Naive thymus-derived CD4-positive, alpha-beta T cell (primary cell): ENCODE measurements around the gene PTGER1. TPM values are rescaled to one million over a fixed set of nuclear protein-coding genes. Genes with fewer than 3 reads are reported as not detected.

Experiments used
- ATAC-seq: fragments of 150-1000 bp; cut with Tn5 transposase; 2 replicates; pipeline ENCODE4 v1.10.0; 2021; ENCODE audit warnings: mild to moderate bottlenecking, moderate library complexity
- CTCF ChIA-PET: fragments of 350-600 bp; sonication (Branson Sonifier 250); formaldehyde crosslinking; loops from one replicate; lab custom pipeline; 2021; ENCODE audit warnings: antibody characterized with exemption; lab: Charles Lee
- POLR2A ChIA-PET: fragments of 350-600 bp; sonication (Branson Sonifier 250); formaldehyde crosslinking; loops from one replicate; lab custom pipeline; 2021; ENCODE audit warnings: antibody characterized with exemption, inconsistent platforms; lab: Charles Lee
- DNase-seq, 9 donors: peaks; one replicate each; pipeline versions ENCODE4 v3.0.0 to v3.0.0-alpha.2; 2020 to 2022; ENCODE audit warnings: mixed read lengths in 1 of 9
- H3K27ac ChIP-seq: one replicate; pipeline ENCODE4 v1.7.0; 2013; ENCODE audit warnings: mild to moderate bottlenecking, low read depth, low read length, moderate library complexity
- H3K27me3 ChIP-seq, 2 donors: one replicate each; pipeline ENCODE4 v1.7.0; 2013; ENCODE audit warnings: low read length in 2 of 2, mild to moderate bottlenecking in 2 of 2, moderate library complexity in 2 of 2; ENCODE audit not compliant: control insufficient read depth in 2 of 2, insufficient read depth in 2 of 2
- H3K36me3 ChIP-seq, 3 experiments: 1 replicate in 2 of 3; 2 replicates in 1 of 3; pipeline ENCODE4 v1.7.0; 2013; ENCODE audit warnings: low read length in 3 of 3, mild to moderate bottlenecking in 3 of 3, moderate library complexity in 1 of 3; ENCODE audit not compliant: insufficient read depth in 3 of 3, control insufficient read depth in 2 of 3
- H3K4me1 ChIP-seq, 2 donors: one replicate each; pipeline ENCODE4 v1.7.0; 2013; ENCODE audit warnings: low read length in 2 of 2, mild to moderate bottlenecking in 2 of 2, moderate library complexity in 1 of 2; ENCODE audit not compliant: control insufficient read depth in 2 of 2, insufficient read depth in 2 of 2
- H3K4me3 ChIP-seq: 2 replicates; pipeline ENCODE4 v1.7.0; 2013; ENCODE audit warnings: mild to moderate bottlenecking, low read length
- H3K9me3 ChIP-seq, 3 experiments: 1 replicate in 2 of 3; 2 replicates in 1 of 3; pipeline ENCODE4 v1.7.0; 2013; ENCODE audit warnings: low read length in 3 of 3; ENCODE audit not compliant: control insufficient read depth in 2 of 3
- H3K27ac Mint-ChIP-seq, 9 donors: one replicate each; pipeline ENCODE4 v1.8.0; 2020 to 2022; ENCODE audit warnings: mixed read lengths in 9 of 9, mild to moderate bottlenecking in 8 of 9, moderate library complexity in 5 of 9, inconsistent platforms in 2 of 9
- H3K27me3 Mint-ChIP-seq, 5 donors: one replicate each; pipeline ENCODE4 v1.8.0; 2021 to 2022; ENCODE audit warnings: mixed read lengths in 5 of 5, mild to moderate bottlenecking in 1 of 5
- H3K36me3 Mint-ChIP-seq, 5 donors: one replicate each; pipeline ENCODE4 v1.8.0; 2020 to 2022; ENCODE audit warnings: mixed read lengths in 5 of 5, mild to moderate bottlenecking in 3 of 5, inconsistent platforms in 1 of 5
- H3K4me1 Mint-ChIP-seq, 7 donors: one replicate each; pipeline ENCODE4 v1.8.0; 2020 to 2022; ENCODE audit warnings: mixed read lengths in 7 of 7, mild to moderate bottlenecking in 3 of 7, inconsistent platforms in 1 of 7
- H3K4me3 Mint-ChIP-seq, 10 donors: one replicate each; pipeline ENCODE4 v1.8.0; 2020 to 2022; ENCODE audit warnings: mild to moderate bottlenecking in 10 of 10, mixed read lengths in 10 of 10, moderate library complexity in 6 of 10, inconsistent platforms in 2 of 10
- H3K9me3 Mint-ChIP-seq, 11 donors: one replicate each; pipeline ENCODE4 v1.8.0; 2020 to 2022; ENCODE audit warnings: mixed read lengths in 11 of 11, mild to moderate bottlenecking in 4 of 11, inconsistent platforms in 1 of 11, moderate library complexity in 1 of 11
- intact Hi-C, 2 donors: fragments of 100-400 bp; cut with micrococcal nuclease; formaldehyde crosslinking; loops; one replicate each; pipeline ENCODE4 v1.15.1; 2023
- polyA plus RNA-seq, 2 donors: library from polyadenylated mRNA; unstranded; fragments of 300-500 nt; fragmentation: Illumina TruSeq; gene quantifications; one replicate each; pipeline ENCODE4 v1.2.3, GENCODE V29; 2021
- total RNA-seq, 6 experiments: library from RNA in 5 of 6; stranded (reverse) in 5 of 6; gene quantifications; 1 replicate in 5 of 6; 2 replicates in 1 of 6; pipeline ENCODE4 v1.2.3 and lab custom pipeline; 2021 to 2026

The PTGER1 gene
- total and polyA plus RNA-seq, 7 experiments from 2014 or later, result 0.46 TPM; not detected in 6

- no peaks in the 10 kb centered on the region for H3K27me3 Mint-ChIP-seq
- peaks cover 0 to 12% (median 9%) of the 10 kb centered on the region in 5 donors for H3K36me3 Mint-ChIP-seq
- H3K4me3 Mint-ChIP-seq, result peak within 1 kb of the TSS; percentile 74 to 91 (median 88)
- peak within 1 kb of the TSS; percentile 79 to 93 (median 87) for H3K27ac Mint-ChIP-seq
- peaks cover 5 to 35% (median 28%) of the 10 kb centered on the region in 7 donors for H3K4me1 Mint-ChIP-seq
- CTCF ChIA-PET, result interaction anchor here (0.5 to 3.2 kb wide), 8 partner anchors 7 to 383 kb away, joined by 3 to 16 read pairs (median 4); no protein-coding TSS in a partner anchor
- Histone ChIP-seq H3K27ac (peak within 1 kb of the TSS; percentile 80), H3K9me3 (no peaks in the 10 kb centered on the region), H3K4me1 (peaks cover 12 to 14% of the 10 kb centered on the region in 2 donors), H3K27me3 (no peaks in the 10 kb centered on the region), H3K4me3 (peak within 1 kb of the TSS; percentile 74), H3K36me3 (peaks cover 0 to 4% (median 0%) of the 10 kb centered on the region in 3 experiments)
- H3K9me3 Mint-ChIP-seq, result no peaks in the 10 kb centered on the region
- intact Hi-C loops, result loop anchor here (1.0 kb wide), 2 partner anchors 9 to 22 kb away; partner anchors contain the start of gene DNAJB1 (in 2 of the 2)
- DNase-seq (peak; percentile 80 to 92 (median 86)), ATAC-seq (peak; percentile 94)
- POLR2A ChIA-PET, result interaction anchor here (1.0 to 34.0 kb wide), 10 partner anchors 10 to 415 kb away, joined by 3 to 1101 read pairs (median 5); partner anchors contain the start of genes DNAJB1 and TECR
Measured at GRCh38 chr19:14496029-14496833, 21.1 kb upstream of the PTGER1 start, which contains the start of gene GIPC1. Gene GIPC1, minus strand, starts transcription at chr19:14496127. Its CDS starts 13,151 bp downstream, at chr19:14482976.

GRCh38 chr19:14495672-14496028, 20.5 kb upstream of the PTGER1 start:
- no peaks in the 10 kb centered on the region for H3K9me3 Mint-ChIP-seq
- Histone ChIP-seq H3K27ac (peak overlapping the region; percentile 80), H3K4me3 (peak overlapping the region; percentile 60), H3K36me3 (peaks cover 0 to 4% (median 0%) of the 10 kb centered on the region in 3 experiments), H3K9me3 (no peaks in the 10 kb centered on the region), H3K4me1 (peaks cover 12 to 14% of the 10 kb centered on the region in 2 donors), H3K27me3 (no peaks in the 10 kb centered on the region)
- ATAC-seq (no peak), DNase-seq (no peak)
- intact Hi-C loops, result loop anchor here (1.0 kb wide), 2 partner anchors 10 to 23 kb away; partner anchors contain the start of gene DNAJB1 (in 2 of the 2)
- ChIA-PET CTCF (interaction anchor here (0.5 to 3.2 kb wide), 7 partner anchors 8 to 383 kb away, joined by 3 to 16 read pairs (median 5); no protein-coding TSS in a partner anchor), POLR2A (interaction anchor here (0.6 to 34.0 kb wide), 14 partner anchors 10 to 415 kb away, joined by 3 to 1101 read pairs (median 3); partner anchors contain the start of genes ADGRE5, DNAJB1 and TECR)
- H3K4me3 Mint-ChIP-seq, result peak overlapping the region; percentile 74 to 91 (median 88)
- peaks cover 5 to 35% (median 28%) of the 10 kb centered on the region in 7 donors for H3K4me1 Mint-ChIP-seq
- H3K27me3 Mint-ChIP-seq, result no peaks in the 10 kb centered on the region
- peak overlapping the region; percentile 76 to 93 (median 84) for H3K27ac Mint-ChIP-seq
- peaks cover 0 to 12% (median 10%) of the 10 kb centered on the region in 5 donors for H3K36me3 Mint-ChIP-seq

- POLR2A ChIA-PET, result interaction anchor here (0.6 to 34.0 kb wide), 13 partner anchors 11 to 194 kb away, joined by 3 to 1101 read pairs (median 3); partner anchors contain the start of genes ADGRE5, DNAJB1 and TECR
- intact Hi-C loops, result no loop called here
- CTCF ChIA-PET, result interaction anchor here (0.5 to 3.2 kb wide), 6 partner anchors 8 to 382 kb away, joined by 3 to 16 read pairs (median 4); no protein-coding TSS in a partner anchor
- H3K27ac Mint-ChIP-seq, result peak overlapping the region; percentile 76 to 93 (median 84)
- Histone ChIP-seq H3K9me3 (no peaks in the 10 kb centered on the region), H3K4me3 (peak overlapping the region; percentile 60), H3K27ac (peak overlapping the region; percentile 80), H3K4me1 (peaks cover 12 to 14% of the 10 kb centered on the region in 2 donors), H3K27me3 (no peaks in the 10 kb centered on the region), H3K36me3 (peaks cover 0 to 5% (median 0%) of the 10 kb centered on the region in 3 experiments)
- peak overlapping the region; percentile 74 to 91 (median 88) for H3K4me3 Mint-ChIP-seq
- DNase-seq (no peak), ATAC-seq (no peak)
- H3K4me1 Mint-ChIP-seq, result peaks cover 5 to 35% (median 28%) of the 10 kb centered on the region in 7 donors
- H3K36me3 Mint-ChIP-seq, result peaks cover 0 to 12% (median 10%) of the 10 kb centered on the region in 5 donors
- no peaks in the 10 kb centered on the region for H3K9me3 Mint-ChIP-seq
- no peaks in the 10 kb centered on the region for H3K27me3 Mint-ChIP-seq
Measured at GRCh38 chr19:14494910-14495671, 19.9 kb upstream of the PTGER1 start.

- POLR2A ChIA-PET, result interaction anchor here (4.0 to 34.0 kb wide), 2 partner anchors 11 to 37 kb away, joined by 58 to 1101 read pairs; partner anchors contain the start of genes DNAJB1 and TECR
- Mint-ChIP-seq H3K4me3 (peak overlapping the region; percentile 74 to 91 (median 88)), H3K36me3 (peaks cover 0 to 16% (median 15%) of the 10 kb centered on the region in 5 donors), H3K4me1 (peaks cover 5 to 35% (median 28%) of the 10 kb centered on the region in 7 donors), H3K27ac (peak overlapping the region; percentile 25 to 93 (median 82)), H3K9me3 (no peaks in the 10 kb centered on the region), H3K27me3 (no peaks in the 10 kb centered on the region)
- Histone ChIP-seq H3K4me3 (no peak overlapping the region), H3K9me3 (no peaks in the 10 kb centered on the region), H3K27me3 (no peaks in the 10 kb centered on the region), H3K27ac (peak overlapping the region; percentile 53), H3K4me1 (peaks cover 12 to 14% of the 10 kb centered on the region in 2 donors), H3K36me3 (peaks cover 0 to 10% (median 0%) of the 10 kb centered on the region in 3 experiments)
- intact Hi-C loops, result no loop called here
- ATAC-seq (no peak), DNase-seq (no peak)
- CTCF ChIA-PET, result interaction anchor here (3.2 kb wide), 1 partner anchor 13 kb away, joined by 16 read pairs; no protein-coding TSS in a partner anchor
Measured at GRCh38 chr19:14494411-14494810, 19.3 kb upstream of the PTGER1 start.

- H3K27ac Mint-ChIP-seq, result peak overlapping the region in 8 of 9 donors; percentile 15 to 80 (median 64)
- H3K27me3 Mint-ChIP-seq, result no peaks in the 10 kb centered on the region
- ChIA-PET POLR2A (interaction anchor here (1.1 to 34.0 kb wide), 2 partner anchors 39 to 59 kb away, joined by 3 to 1101 read pairs; partner anchors contain the start of genes DNAJB1 and TECR), CTCF (interaction anchor here (0.7 kb wide), 2 partner anchors 68 to 325 kb away, joined by 3 to 7 read pairs; no protein-coding TSS in a partner anchor)
- Histone ChIP-seq H3K4me3 (no peak overlapping the region), H3K36me3 (peaks cover 0 to 10% (median 3%) of the 10 kb centered on the region in 3 experiments), H3K4me1 (peaks cover 12 to 14% of the 10 kb centered on the region in 2 donors), H3K27me3 (no peaks in the 10 kb centered on the region), H3K9me3 (no peaks in the 10 kb centered on the region), H3K27ac (no peak overlapping the region)
- no peak for DNase-seq
- no peaks in the 10 kb centered on the region for H3K9me3 Mint-ChIP-seq
- no peak for ATAC-seq
- intact Hi-C loops, result no loop called here
- peaks cover 5 to 35% (median 28%) of the 10 kb centered on the region in 7 donors for H3K4me1 Mint-ChIP-seq
- peaks cover 0 to 23% (median 19%) of the 10 kb centered on the region in 5 donors for H3K36me3 Mint-ChIP-seq
- no peak overlapping the region for H3K4me3 Mint-ChIP-seq
Measured at GRCh38 chr19:14492756-14493337, 17.7 kb upstream of the PTGER1 start.
